Pancreas (tissue), 10 donors: ENCODE measurements around the gene NOL4L. TPM values are rescaled to one million over a fixed set of nuclear protein-coding genes. Genes with fewer than 3 reads are reported as not detected.
A peak's percentile ranks its signal among the peaks of the same experiment; 100 is the strongest.

Experiments
- ATAC-seq, 4 donors: fragments of 200-7000 bp; cut with Tn5 transposase; one replicate each; pipeline versions ENCODE4 v1.8.0 to v1.9.1; 2020; ENCODE audit warnings: mild to moderate bottlenecking in 4 of 4, moderate library complexity in 4 of 4
- DNase-seq, 6 donors: peaks; one replicate each; pipeline ENCODE4 v3.0.0-alpha.2; 2020
- FAIRE-seq: peaks from 2 replicates; lab custom pipeline; 2012; peaks lifted over from hg19 to GRCh38; lab: Jason Lieb, UNC
- H3K27ac ChIP-seq, 4 donors: fragments of 200-600 bp; sonication (generic); 1 replicate in 3 of 4; 2 replicates in 1 of 4; pipeline versions ENCODE4 v1.5.0 to v1.8.0; 2020
- H3K27me3 ChIP-seq, 4 donors: fragments of 200-600 bp; one replicate each; pipeline ENCODE4 v1.8.0; 2021
- H3K36me3 ChIP-seq, 3 donors: fragments of 200-600 bp; sonication (generic) in 1 of 3; one replicate each; pipeline versions ENCODE4 v1.5.0 to v1.8.0; 2020 to 2021
- H3K4me1 ChIP-seq, 3 donors: fragments of 200-600 bp; one replicate each; pipeline ENCODE4 v1.8.0; 2021
- H3K4me3 ChIP-seq, 4 donors: fragments of 200-600 bp; sonication (generic) in 2 of 4; one replicate each; pipeline versions ENCODE4 v1.5.0 to v1.8.0; 2020 to 2021
- H3K9me3 ChIP-seq, 4 donors: fragments of 200-600 bp; one replicate each; pipeline ENCODE4 v1.8.0; 2021
- CTCF ChIP-seq, 4 donors: fragments of 200-600 bp; sonication (generic) in 3 of 4; IDR thresholded peaks; one replicate each; pipeline versions ENCODE4 v1.5.0 to v1.8.0; 2021; ENCODE audit warnings: antibody characterized with exemption in 4 of 4
- WGBS, 2 donors: extraction: QIAGEN DNeasy Blood & Tissue Kit; methylation state at CpG; one replicate each; pipeline ENCODE4 v1.1.7; 2013; 5-methylcytosine and 5-hydroxymethylcytosine counted together
- intact Hi-C, 3 donors: fragments of 100-400 bp; cut with DNase I; formaldehyde crosslinking; loops; one replicate each; pipeline versions ENCODE4 v1.11.1 to v1.14.2; 2022
- polyA plus RNA-seq, 2 donors: library from polyadenylated mRNA; stranded (reverse); fragments of 200-250 nt; gene quantifications; one replicate each; pipeline ENCODE4 v1.2.3, GENCODE V29; 2013
- total RNA-seq, 6 donors: library from RNA; stranded (reverse); fragmentation: NEBNext Ultra II Directional in 4 of 6; extraction: Animal tissue kit (Norgen Biotek cat#: 25700) in 4 of 6; gene quantifications; one replicate each; pipeline versions ENCODE4 v1.2.1 to v1.2.4, GENCODE V29; 2021 to 2023
- donor health status: healthy with polysubstance abuse.
- donor health status: DM: no; HTN: no; CAD: no; lungs with moderate emphysema.
- donor health status: DM: no; HTN: no; CAD: no.
- donor health status: control.
- donor health status: control.
- donor health status: Bipolar disorder and iron deficiency.
- donor health status: DM: yes; HTN: yes; CAD: no.
- donor health status: DM: no; HTN: no; CAD: no.
- donor health status: DM: no; HTN: no; CAD: no.
- donor health status: DM: yes; HTN: yes; CAD: no.

Gene NOL4L
- total and polyA plus RNA-seq, 8 donors, result 8.7 to 14.5 (median 10.2) TPM

- H3K9me3 ChIP-seq, result no peaks in the 10 kb centered on the region
- 78 to 82% methylated on average over 14 of the region's 14 CpGs for WGBS, 2 donors
- no peaks in the 10 kb centered on the region for H3K27me3 ChIP-seq
- no peak for TF ChIP-seq CTCF (IDR thresholded peaks at IDR 0.05)
- intact Hi-C loops, result no loop called here
- H3K4me3 ChIP-seq, result no peak overlapping the region
- FAIRE-seq, result no peak
- no peaks in the 10 kb centered on the region for H3K36me3 ChIP-seq
- H3K27ac ChIP-seq, result no peak overlapping the region
- no peaks in the 10 kb centered on the region for H3K4me1 ChIP-seq
- ATAC-seq, result peak in 1 of 4 donors; percentile 46
- peak in 1 of 6 donors; percentile 33 for DNase-seq
Observed at GRCh38 chr20:32490942-32491763, 94.0 kb downstream of the NOL4L start.

GRCh38 chr20:32488066-32488838 is 96.9 kb downstream of the NOL4L start:
- 93 to 98% methylated on average over 7 of the region's 7 CpGs for WGBS, 2 donors
- FAIRE-seq, result no peak
- H3K27ac ChIP-seq, result no peak overlapping the region
- H3K27me3 ChIP-seq, result no peaks in the 10 kb centered on the region
- H3K4me3 ChIP-seq, result no peak overlapping the region
- no peak for ATAC-seq
- no peak for TF ChIP-seq CTCF (IDR thresholded peaks at IDR 0.05)
- peak in 1 of 6 donors; percentile 16 for DNase-seq
- no peaks in the 10 kb centered on the region for H3K36me3 ChIP-seq
- H3K4me1 ChIP-seq, result no peaks in the 10 kb centered on the region
- intact Hi-C loops, result loop anchor here in 2 of 3 donors (10.0 kb wide), 2 partner anchors 283 to 333 kb away; partner anchors contain the start of genes PLAGL2 (in 1 of the 2) and POFUT1 (in 1 of the 2)
- H3K9me3 ChIP-seq, result no peaks in the 10 kb centered on the region

GRCh38 chr20:32487381-32487780 is 97.8 kb downstream of the NOL4L start:
- Histone ChIP-seq H3K9me3 (no peaks in the 10 kb centered on the region), H3K4me3 (no peak overlapping the region), H3K27me3 (no peaks in the 10 kb centered on the region), H3K4me1 (no peaks in the 10 kb centered on the region), H3K27ac (no peak overlapping the region), H3K36me3 (no peaks in the 10 kb centered on the region)
- 78 to 91% methylated on average over 3 of the region's 3 CpGs for WGBS, 2 donors
- intact Hi-C loops, result loop anchor here in 2 of 3 donors (10.0 kb wide), 2 partner anchors 283 to 333 kb away; partner anchors contain the start of genes PLAGL2 (in 1 of the 2) and POFUT1 (in 1 of the 2)
- no peak for ATAC-seq
- FAIRE-seq, result no peak
- peak in 1 of 6 donors; percentile 7 for DNase-seq
- TF ChIP-seq CTCF (IDR thresholded peaks at IDR 0.05), result no peak

GRCh38 chr20:32485770-32486478 is 99.2 kb downstream of the NOL4L start:
- Histone ChIP-seq H3K4me3 (no peak overlapping the region), H3K27ac (no peak overlapping the region), H3K4me1 (peaks cover 0 to 12% (median 3%) of the 10 kb centered on the region in 3 donors), H3K27me3 (no peaks in the 10 kb centered on the region), H3K9me3 (no peaks in the 10 kb centered on the region), H3K36me3 (no peaks in the 10 kb centered on the region)
- no peak for TF ChIP-seq CTCF (IDR thresholded peaks at IDR 0.05)
- peak in 1 of 6 donors; percentile 11 for DNase-seq
- no peak for ATAC-seq
- intact Hi-C loops, result loop anchor here in 2 of 3 donors (10.0 kb wide), 2 partner anchors 281 to 331 kb away; partner anchors contain the start of genes PLAGL2 (in 1 of the 2) and POFUT1 (in 1 of the 2)
- WGBS, 2 donors, result 55 to 62% methylated on average over 5 of the region's 5 CpGs
- FAIRE-seq, result no peak
